ENCODE results near the gene CD300C.
"Not testable (repeated sequence)": the region's sequence is repeated elsewhere in the genome, so short reads cannot be mapped to it uniquely, and the experiment has no call there.

The CD300C gene

DNA sequence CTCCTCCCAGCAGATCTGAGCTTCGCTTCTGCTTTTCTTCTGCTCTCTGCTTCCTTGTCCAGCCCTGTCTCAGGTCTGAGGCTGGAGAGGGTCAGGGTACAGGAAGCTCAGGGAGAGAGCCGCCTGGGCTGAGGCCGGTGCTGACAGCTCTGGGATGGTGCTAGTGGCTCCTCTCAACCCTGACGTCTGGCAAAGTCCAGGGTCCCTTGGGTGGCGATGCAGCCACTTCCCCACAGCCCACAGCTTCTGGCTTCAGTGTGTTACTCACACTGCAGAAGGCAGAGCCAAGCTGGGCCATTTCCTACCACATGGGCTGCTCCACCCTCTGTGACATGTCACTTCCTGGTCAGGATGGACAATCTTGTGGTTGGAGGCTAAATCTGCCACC, at the start of gene CD300C:
CD300C (minus strand) TSS at position 273 of the 388 bp plus-strand sequence. CDS start 333 bp downstream, outside the sequence.
- no peak for DNase-seq

DNA sequence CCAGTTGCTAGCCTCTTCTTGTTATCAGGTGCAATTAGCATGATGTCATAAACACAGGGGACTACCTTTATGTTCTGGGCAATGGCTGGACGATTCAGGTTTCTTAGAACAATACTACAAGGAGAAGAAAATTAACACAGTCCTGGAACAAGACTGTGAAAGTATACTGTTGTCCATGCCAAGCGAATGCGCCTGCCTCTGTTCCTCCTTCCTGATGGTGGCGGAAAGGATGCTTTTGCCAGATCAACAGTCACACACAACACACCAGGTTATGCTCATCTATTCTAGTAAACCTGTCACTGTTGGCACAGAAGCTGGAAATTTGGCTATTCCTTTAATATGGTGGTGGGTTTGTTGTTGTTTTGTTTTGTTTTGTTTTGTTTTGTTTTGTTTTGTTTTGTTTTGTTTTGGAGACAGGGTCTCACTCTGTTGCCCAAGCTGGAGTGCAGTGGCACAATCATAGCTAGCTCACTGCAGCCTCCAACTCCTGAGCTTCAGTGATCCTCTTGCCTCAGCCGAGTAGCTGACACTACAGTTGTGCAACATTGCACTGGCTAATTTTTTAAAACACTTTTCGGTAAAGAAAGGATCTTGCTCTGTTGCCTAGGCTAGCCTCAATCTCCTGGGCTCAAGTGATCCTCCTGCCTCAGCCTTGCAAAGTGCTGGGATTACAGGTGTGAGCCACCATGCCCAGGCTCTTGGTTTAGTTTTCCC, 49.3 kb upstream of the CD300C start:
- no peak for DNase-seq

DNA sequence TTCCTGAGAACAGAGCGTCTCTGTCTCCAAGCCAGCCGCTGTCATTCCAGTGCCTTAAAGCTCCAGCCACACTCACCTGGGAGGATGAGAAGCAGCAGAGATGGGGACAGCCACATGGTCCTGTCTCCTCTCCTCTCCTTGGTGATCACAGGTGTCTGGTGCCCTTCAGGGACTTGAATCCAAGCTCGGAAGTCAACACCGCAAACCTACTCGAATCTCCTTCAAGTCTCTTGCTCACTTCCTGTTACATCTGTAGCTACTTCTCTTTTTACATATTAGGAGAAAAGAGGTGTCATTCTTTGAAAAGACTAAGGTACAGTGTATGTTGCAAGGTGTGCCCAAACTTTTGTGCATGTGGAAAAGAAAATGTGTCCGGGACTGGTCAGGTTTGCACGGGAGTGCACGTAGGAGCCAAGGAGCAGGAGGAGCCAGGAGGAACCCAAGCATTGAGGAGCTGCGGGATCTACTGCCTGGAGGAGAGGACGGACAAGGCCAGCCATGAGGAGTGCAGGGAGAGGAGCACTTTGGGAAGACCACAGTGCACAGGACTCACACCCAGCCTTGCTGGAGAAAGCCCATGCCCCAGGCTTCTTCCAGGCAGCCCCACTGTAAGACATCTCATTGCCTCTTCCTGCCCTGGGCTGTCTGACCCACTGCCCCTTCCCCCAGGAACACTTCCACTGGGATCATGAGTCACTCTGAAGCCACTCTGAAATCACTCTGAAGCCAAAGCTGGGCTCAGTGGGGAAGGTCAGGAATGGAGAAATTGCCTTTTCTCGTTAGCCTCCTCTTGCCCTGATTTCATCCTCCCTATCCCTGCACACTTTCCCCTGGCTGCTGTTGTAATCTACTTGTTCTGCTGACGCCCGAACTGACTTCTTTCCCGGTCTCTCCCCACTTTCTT, 46.4 kb upstream of the CD300C start, which contains the start of gene CD300LD:
CD300LD (minus strand) TSS at position 197 of the 904 bp plus-strand sequence; CDS start at position 116, 81 bp downstream.
- no peak for DNase-seq

DNA sequence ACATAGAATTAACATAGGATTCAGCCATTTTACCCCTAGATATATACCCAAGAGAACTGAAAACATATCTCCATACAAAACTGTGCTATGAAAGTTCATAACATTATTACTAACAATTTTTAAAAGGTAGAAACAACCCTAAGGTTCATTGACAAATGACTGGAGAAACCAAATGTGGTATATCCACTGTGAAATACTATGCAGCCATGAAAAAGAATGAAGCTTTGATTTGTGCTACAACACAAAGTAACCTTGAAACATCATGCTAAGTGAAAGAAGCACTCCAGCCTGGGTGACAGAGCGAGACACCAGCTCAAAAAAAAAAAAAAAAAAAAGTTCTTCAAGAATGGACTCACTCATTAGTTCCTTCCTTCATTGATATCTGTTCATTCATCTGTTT, 45.6 kb upstream of the CD300C start:
- no peak for DNase-seq

DNA sequence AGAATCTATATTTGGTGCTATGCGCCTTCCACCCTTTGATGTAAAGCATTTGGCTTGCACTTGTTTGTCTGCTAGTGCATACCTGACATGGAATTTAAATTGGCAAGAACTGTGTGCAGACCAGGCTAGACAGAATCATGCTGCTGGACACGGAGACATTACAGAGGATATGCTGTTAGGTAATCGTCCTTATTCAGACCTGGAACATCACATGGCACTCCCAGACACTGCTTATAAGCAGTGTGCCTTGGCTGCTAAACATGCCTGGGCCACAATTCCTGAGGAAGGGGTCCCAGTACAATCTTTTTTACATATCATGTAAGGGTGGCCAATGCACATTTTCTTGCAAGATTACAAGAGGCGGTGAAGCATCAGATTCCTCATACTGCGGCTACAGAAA, 39.8 kb upstream of the CD300C start:
- DNase-seq, result no peak

DNA sequence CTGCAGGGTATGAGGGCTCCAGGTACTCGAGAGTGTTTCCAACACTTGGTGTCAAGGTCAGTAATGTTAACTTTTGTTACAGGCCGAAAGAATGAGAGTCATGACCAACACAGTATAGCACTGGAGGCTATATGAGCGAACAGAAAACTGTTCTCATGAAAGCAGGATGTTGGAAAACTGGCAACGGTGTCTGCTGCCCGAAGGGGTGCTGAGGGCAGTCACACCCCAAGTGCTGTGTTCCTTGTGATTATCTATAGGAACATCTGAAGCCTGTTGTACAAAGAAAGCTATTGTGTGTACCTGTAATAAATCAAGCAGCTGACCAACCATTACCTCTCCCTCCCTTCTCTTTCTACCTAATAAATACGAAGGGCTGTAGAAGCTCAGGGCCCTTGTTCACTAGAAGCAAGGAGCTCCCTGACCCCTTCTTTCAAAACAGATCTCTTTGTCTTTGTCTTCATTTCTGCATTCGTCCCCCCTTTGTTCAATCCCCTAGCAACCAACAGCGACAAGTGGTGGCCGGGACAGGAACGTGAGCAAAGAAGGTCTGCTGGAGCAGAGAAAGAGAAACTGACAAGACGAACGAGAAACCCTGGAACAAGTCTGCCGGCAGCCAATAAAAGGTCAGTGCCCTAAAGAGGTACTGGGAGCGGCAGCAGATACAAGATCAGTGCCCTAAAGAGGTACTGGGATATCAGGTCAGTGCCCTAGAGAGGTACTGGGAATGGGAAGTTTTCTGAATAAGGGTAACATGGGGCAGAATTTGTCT, 38.6 kb upstream of the CD300C start:
- DNase-seq, result no peak

DNA sequence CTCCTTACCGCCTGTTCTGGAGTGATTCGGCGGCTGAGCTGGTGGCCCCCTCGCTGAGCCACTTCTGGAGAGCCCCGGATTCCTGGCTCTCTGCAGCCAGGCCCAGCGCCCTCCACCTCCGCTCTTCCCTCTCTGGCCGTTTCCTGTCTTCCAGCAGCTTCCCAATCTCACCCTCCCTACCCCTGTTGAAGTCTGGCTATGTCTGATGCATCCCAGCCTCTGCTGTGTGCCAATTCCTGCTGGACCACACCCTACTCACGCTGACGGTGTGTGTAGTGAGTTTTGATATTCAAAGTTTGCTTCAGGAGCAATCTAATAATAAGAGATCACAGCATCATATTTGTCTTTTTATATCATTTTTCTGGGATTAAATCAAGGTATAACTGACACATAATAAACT, 36.7 kb upstream of the CD300C start:
- DNase-seq, result no peak

DNA sequence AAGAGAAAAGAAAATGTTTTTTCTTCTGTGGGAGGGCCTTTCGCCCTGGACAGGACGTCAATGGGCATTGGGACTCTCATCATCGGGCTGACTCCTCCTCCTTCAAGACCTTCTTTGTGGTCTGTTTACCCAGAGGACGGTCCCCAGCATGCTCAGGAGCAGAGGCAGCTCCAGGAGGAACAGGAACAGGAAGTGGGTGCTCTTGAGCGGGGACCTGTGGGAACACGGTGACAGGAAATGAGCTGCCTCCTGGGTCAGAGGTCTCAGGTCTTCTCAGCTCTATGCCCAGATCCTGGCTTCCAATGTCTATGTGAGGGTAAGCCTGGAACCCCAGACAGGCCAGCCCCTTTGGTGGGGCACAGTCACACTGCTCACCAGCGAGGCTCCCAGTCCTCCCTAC, 34.0 kb upstream of the CD300C start:
- DNase-seq, result no peak

DNA sequence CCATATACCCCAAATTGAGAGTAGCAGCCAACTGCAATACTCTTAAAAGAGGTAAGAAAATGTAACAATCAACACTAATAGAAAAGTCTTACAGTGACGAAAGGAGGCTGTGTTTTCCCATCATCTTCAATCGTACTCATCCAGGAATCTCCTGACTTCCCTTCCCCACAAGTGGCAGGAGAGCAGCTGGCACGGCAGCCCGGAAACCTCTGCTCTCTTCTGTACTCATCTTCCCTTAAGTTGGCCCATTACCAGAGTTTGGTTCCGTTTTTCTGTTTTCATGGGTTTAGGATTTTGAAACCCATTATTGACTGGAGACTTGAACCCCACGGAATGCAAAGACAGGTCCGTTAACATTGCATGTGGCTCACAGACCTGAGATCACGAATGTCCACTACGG, 33.1 kb upstream of the CD300C start:
- no peak for DNase-seq

DNA sequence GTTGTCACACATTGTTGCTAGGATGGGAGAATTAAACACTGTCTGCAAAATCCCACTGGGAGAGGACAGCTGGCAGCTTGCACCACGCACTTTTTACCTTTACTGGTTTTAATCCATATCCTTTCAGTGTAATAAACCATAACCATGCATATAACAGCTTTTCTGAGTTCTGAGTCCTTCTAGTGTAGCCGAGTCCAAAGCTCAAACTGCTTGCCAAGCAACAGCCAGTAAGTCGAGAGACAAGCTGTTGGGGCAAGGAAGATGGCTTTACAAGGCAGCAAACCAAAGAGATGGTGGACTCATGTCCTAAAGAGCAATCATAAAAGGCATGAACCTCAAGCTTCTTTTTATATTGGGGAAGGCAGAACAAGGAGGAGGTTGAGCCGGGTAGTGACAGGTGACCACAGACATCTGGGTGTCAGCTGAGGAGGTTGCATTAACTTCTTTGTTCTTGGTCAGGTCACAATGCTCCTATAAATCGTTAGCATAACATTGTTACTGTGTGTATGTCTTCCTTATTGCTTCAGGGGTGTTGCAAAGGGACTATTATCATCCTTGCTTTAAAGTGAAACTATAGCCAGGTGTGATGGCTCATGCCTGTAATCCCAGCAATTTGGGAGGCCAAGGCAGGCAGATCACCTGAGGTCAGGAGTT, 28.7 kb upstream of the CD300C start:
- no peak for DNase-seq

DNA sequence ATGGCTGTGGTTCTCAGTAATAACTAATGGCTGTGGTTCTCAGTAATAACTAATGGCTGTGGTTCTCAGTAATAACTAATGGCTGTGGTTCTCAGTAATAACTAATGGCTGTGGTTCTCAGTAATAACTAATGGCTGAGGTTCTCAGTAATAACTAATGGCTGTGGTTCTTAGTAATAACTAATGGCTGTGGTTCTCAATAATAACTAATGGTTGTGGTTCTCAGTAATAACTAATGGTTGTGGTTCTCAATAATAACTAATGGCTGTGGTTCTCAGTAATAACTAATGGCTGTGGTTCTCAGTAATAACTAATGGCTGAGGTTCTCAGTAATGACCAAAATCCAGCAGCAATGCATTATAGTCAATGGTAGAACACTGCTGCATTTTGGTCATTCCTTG, 27.7 kb upstream of the CD300C start:
- not testable (repeated sequence) for DNase-seq

DNA sequence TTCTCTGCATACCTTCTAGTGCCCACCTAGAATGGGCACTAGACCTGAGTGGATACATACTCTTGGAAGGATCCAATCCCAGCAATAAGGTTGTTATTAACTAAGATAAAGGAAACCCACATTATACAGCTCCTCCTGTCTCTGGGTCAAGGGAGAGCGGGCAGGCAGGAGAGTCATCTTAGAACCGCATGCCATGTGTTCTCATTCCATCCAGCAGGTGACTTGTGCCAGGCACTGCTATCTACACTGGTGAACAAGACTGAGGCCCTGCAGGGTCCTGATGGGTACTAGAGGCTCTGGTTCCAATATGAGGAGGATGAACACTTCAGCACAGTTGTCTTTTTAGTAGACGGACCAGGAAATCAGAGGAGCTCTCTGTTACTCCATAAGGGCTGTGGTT, 27.3 kb upstream of the CD300C start:
- no peak for DNase-seq

DNA sequence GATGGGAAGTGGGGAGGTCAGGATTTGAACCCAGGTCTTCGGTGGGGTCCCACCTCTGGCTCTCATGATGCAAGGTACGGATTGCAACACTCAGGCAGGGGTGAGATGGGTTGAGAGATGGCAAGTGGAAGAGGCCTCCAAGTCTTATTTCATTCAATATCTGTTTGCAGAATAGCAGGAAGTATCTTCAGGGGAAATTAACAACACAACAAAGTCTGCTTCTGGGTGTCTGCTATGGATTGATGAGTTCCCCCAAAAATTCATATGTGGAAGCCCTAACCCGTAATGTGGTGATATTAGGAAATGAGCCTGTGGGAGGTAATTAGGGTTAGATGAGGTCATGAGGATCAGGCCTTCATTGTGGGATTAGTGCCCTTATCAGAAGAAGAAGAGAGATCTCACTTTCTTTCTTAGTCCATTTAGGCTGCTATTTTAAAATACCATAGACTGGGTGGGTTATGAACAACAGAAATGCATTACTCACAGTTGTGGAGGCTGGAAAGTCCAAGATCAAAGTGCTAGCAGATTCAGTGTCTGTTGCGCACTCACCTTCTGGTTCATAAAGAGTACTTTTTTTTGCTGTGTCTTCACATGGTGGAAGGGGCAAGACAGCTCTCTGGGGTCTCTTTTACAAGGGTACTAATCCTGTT, 25.8 kb upstream of the CD300C start:
- no peak for DNase-seq

DNA sequence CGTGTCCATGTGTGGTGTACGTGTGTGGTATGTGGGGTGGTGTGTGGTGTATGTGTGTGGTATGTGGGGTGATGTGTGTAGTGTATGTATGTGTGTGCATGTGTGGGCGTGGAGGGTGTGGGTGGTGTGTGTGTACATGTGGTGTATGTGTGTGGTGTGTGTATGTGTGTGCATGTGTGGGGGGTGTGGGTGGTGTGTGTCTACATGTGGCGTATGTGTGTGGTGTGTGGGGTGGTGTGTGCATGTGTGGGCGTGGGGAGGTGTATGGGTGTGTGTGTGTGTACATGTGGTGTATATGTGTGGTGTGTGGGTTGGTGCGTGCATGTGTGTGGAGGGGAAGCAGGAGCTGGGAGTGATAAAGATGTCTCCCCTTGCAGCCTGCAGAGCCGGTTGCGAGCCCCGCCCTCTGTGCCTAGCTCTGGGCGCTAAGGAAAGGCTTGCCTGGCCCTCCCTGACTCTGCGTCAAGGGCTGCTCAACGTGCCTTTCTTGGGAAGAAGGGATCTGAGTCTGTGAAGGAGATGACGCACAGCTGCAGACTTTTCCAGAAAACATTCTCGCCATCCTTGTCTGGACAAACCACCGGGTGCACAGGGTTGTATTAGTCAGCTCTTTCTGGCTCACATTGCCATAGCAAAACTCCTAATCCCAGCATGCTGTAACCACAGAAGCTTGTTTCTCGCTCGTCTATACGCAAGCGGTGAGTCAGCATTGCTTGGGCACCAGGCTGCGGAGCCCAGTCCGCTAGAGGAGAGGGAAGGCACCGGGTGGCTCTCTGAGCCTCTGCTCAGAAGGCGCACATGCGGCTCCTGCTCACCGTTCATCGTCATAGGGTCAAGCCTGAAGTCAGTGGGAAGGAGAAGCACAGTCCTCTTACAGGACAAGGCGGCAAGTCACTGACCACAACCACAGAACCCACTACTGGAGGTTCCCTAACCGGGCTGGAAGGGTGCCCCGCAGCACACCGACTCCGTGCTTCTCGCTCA, 23.4 kb upstream of the CD300C start:
- DNase-seq, result no peak

DNA sequence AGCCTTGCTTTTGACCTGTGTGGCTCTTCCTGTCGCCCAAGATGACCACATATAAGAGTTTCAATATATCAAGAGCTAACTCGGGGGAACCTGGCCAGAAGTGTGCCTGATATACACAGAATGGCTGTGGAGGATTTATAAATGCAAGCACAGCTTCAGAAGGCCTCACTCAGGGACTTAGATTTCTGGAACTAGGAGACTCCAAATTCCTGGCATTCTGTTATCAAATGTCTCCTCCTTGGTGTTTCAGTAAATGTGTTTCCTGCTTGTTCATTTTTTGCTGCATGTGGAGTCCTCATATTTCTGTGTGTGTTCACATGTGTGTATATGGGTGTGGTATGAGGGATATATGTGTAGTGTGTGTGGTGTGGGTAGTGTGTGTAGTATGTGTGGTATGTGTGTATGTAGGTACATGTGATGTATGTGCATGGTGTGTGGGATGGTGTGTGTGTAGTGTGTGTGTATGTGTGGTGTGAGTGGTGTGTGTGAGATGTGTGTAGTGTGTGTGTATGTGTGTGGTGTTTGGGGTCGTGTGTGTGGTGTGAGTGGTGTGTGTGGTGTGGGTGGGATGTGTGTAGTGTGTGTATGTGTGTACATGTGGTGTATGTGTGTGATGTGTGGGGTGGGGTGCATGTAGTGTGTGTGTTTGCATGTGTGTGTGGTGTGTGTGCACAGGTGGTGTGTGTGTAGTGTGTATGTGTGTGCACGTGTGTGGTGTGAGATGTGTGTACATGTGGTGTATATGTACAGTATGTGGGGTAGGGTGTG, 22.4 kb upstream of the CD300C start:
- DNase-seq, result no peak

DNA sequence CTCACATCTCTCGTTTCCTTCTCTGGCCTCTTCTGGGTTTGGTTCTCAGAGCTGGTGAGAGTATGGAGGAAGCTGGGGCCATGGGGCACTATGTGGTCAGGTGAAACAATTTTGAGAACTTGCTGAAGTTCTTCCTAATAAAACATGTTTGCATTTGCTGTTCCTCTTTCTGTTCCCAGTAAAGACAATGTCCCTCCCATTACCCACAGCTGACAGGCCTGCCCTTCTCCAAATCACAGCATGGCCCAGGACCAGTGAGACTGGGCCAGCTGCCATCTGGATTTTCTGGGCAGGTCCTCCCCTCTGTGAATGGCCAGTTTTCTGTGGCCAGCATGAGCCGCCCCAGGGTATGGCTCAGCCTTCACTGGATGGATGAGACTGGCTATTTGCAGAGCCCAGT, 21.5 kb upstream of the CD300C start, which contains the start of gene CD300H:
CD300H (minus strand) TSS at position 113 of the 400 bp plus-strand sequence.
- DNase-seq, result no peak

DNA sequence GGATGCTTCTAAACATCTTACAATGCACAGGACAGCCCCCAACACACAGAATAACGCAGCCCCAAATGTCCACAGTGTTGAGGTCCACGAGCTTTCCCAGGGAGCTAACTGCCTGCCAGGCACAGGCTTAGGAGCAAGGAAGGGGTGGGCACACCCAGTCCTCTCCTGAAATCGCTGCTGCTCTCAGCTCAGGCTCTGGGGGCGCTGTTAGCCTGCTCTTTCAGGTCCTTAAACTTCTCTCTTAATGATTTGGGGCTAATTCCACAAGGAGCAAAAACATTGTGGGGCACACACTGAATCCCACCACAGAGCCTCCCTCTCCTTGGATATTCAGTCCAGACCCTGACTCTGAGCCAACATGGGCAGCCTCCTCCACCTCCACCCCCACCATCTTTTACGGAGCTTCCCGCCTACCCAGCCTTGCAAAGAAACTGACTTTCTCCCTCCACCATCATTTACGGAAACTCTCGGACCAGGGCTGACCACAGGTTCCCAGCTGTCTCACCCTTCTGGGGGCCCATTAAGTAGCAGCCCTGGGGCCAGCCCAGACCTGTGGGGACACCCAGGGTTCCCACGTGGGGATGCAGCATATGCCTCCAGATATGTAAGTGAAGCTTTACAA, 20.3 kb upstream of the CD300C start:
- peak; percentile 17 for DNase-seq

DNA sequence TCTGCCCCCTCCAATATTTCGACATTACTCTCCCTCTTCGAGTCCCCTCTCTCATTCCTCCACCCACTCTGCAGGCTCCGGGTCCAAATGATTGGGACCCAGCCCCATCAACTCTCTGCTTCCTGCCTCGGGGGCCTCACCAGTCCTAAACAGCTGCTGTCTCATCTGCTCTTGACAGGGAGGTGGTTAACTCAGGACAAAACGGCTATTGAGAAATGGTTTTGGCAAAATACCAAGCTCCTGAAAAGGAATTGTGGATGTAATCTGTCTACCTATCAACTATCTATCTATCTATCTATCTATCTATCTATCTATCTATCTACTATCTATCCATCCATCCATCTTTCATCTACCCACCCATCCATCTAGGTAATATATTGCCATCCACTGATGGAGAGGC, 19.2 kb upstream of the CD300C start:
- no peak for DNase-seq

DNA sequence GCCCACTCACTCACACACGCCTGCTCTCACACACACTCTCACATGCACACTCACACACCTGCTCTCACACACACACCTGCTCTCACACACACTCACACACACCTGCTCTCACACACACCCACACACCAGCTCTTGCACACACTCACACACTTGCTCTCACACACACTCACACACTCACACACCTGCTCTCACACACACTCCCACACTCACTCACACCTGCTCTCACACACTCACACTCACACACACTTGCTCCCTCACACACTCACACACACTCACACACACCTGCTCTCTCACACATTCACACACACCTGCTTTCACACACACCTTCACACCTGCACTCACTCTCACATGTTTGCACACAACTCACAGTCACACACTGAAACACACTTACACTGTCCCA, 17.4 kb upstream of the CD300C start:
- DNase-seq, result no peak

DNA sequence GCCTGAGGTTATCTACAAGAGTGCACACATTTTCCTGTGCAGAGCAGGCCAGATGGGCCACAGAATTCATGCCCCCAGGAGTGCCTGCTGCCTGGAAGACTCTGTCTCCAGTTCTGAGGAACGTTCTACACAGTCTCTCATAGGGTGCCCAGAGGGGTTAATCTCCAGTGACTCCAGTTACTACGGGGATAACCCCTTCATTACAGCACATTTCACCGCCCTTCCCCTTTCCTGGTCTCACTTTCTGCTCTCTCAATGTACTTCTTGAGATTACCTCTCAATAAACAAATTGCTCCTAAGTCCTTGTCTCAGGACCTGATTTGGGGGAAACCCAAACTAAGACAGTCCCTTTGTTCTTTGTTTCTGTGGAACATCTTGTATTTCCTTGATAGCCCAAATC, 15.7 kb upstream of the CD300C start:
- no peak for DNase-seq
